Left ventricle myocardium superior (tissue), 1 donor: ENCODE results near the gene MMP17. TPM values are rescaled to one million over a fixed set of nuclear protein-coding genes. Genes with fewer than 3 reads are reported as not detected.

Source experiments
- total RNA-seq: library from RNA; stranded (reverse); fragmentation: NEBNext Ultra II Directional; extraction: Animal tissue kit (Norgen Biotek cat#: 25700); gene quantifications from one replicate; pipeline ENCODE4 v1.2.1, GENCODE V29; 2021
- donor health status: DM: no; HTN: yes; CAD: no; lungs with severe emphysema.

Gene MMP17
- total RNA-seq, 1 donor from 2014 or later = 0.47 TPM

Other genes starting within 250 kb of the MMP17 start
- 20.6 TPM for gene SFSWAP, start 117.3 kb upstream of the MMP17 start, total RNA-seq
- gene ULK1, start 66.2 kb downstream of the MMP17 start, total RNA-seq = 64.0 TPM
- 5.6 TPM for gene PUS1, start 100.9 kb downstream of the MMP17 start, total RNA-seq
- 14.8 TPM for gene EP400, start 121.5 kb downstream of the MMP17 start, total RNA-seq